Spleen (tissue), 7 donors: ENCODE measurements around the gene RNFT2.

ENCODE experiments used
- POLR2A ChIP-seq, 3 donors: fragments of 450-650 bp; IDR thresholded peaks; one replicate each; pipeline ENCODE4 v1.5.1; 2017; ENCODE audit warnings: antibody characterized with exemption in 3 of 3, mild to moderate bottlenecking in 1 of 3
- TF ChIP-seq, protein P1 (sequence below), 11 experiments: fragments of 200-600 bp in 7 of 11; fragments of 450-650 bp in 4 of 11; sonication (generic) in 4 of 11; IDR thresholded peaks in 8 of 11; conservative IDR thresholded peaks in 3 of 11; 1 replicate in 7 of 11; 2 replicates in 4 of 11; pipeline versions ENCODE4 v1.4.0 to v1.8.0; 2016 to 2021; ENCODE audit warnings: antibody characterized with exemption in 11 of 11, inconsistent platforms in 4 of 11, mild to moderate bottlenecking in 1 of 11
- donor health status: DM: no; HTN: no; CAD: no; lungs with moderate emphysema.
- donor health status: DM: no; HTN: no; CAD: no.
- donor health status: DM: no; HTN: no; CAD: no.

DNA sequence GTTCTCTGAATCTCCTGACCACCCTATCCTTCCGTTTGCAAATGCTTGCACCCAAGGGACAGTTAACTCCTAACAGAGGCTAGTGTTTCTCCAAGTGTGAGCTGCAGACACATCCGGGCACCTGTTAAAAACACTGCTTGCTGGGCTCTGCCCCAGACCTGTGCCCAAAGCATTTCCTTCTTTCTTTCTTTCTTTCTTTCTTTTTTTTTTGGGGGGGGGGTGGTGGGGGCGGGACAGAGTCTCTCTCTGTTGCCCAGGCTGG, 42.7 kb upstream of the RNFT2 start:
- TF ChIP-seq, protein P1, sequence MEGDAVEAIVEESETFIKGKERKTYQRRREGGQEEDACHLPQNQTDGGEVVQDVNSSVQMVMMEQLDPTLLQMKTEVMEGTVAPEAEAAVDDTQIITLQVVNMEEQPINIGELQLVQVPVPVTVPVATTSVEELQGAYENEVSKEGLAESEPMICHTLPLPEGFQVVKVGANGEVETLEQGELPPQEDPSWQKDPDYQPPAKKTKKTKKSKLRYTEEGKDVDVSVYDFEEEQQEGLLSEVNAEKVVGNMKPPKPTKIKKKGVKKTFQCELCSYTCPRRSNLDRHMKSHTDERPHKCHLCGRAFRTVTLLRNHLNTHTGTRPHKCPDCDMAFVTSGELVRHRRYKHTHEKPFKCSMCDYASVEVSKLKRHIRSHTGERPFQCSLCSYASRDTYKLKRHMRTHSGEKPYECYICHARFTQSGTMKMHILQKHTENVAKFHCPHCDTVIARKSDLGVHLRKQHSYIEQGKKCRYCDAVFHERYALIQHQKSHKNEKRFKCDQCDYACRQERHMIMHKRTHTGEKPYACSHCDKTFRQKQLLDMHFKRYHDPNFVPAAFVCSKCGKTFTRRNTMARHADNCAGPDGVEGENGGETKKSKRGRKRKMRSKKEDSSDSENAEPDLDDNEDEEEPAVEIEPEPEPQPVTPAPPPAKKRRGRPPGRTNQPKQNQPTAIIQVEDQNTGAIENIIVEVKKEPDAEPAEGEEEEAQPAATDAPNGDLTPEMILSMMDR (IDR thresholded peaks at IDR 0.05 in 8 of 11, conservative IDR thresholded peaks at IDR 0.05 in 3 of 11): no peak
- no peak for TF ChIP-seq POLR2A (IDR thresholded peaks at IDR 0.05)
